NCI-H146 (cell line): ENCODE results near the gene CCDC59.

ENCODE experiments used
- DNase-seq: peaks from one replicate; lab custom pipeline; 2025; lab: John Stamatoyannopoulos, UW

Gene CCDC59

GRCh38 chr12:82314406-82314892 lies 43.7 kb downstream of the CCDC59 start:
- DNase-seq = no peak
